ENCODE data around the gene MAGEB5. TPM values are rescaled to one million over a fixed set of nuclear protein-coding genes. Genes with fewer than 3 reads are reported as not detected.
"Not testable (repeated sequence)": the region's sequence is repeated elsewhere in the genome, so short reads cannot be mapped to it uniquely, and the experiment has no call there.

MAGEB5 gene, protein sequence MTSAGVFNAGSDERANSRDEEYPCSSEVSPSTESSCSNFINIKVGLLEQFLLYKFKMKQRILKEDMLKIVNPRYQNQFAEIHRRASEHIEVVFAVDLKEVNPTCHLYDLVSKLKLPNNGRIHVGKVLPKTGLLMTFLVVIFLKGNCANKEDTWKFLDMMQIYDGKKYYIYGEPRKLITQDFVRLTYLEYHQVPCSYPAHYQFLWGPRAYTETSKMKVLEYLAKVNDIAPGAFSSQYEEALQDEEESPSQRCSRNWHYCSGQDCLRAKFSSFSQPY
- not detected for total RNA-seq

DNA sequence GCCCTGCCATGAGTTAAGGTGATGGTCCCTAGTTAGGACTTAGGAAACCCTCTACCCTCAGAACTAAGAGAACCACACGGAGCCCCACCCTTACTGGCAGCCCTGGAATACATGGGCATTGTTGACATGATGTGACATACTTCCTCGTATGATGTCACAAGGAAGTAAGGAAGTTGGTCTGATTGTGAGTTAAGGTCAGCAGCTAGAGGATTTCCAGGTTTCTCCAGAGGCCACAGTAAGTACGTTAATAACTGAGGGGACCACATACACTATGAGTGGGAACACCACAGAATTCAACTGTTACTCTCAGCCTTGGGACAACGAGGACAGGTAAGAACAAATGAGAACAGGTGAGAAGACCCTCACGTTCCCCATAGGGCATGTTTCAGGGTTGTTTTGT is at the start of gene MAGEB5:
Gene MAGEB5 (plus strand): TSS at position 301 of the 400 bp plus-strand sequence. CDS start 1,133 bp downstream, outside the sequence.
- DNase-seq (ENCODE audit: low read depth in 2 of 3, low spot score in 2 of 3), result no peak

DNA sequence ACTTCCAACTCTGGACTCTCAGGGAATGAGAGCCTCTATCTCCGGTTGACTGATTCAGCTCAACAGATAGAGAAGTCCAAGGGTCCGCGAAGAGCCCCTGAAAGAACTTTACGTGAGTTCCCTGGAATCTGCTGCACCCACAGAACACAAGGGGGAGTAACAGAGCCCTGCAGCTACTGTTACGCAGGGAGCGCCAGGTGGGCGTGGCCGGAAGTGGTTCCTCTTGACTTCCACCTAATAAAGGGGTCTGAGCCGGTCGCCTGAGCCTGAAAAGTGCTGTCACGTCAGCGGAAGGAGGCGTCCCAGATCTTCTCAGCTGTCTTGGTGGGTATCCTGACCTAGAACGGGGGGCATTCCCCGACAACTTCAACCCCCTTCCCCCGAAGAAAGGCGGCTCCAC is 23.8 kb upstream of the MAGEB5 start, which contains the start of gene MAGEB6:
Gene MAGEB6 (plus strand): TSS at position 237 of the 400 bp plus-strand sequence. CDS start 1,407 bp downstream, outside the sequence.
- DNase-seq (ENCODE audit: low read depth in 2 of 3, low spot score in 2 of 3), result no peak

GRCh38 chrX:26203561-26203960 is 12.4 kb upstream of the MAGEB5 start:
- DNase-seq (ENCODE audit: low read depth in 2 of 3, low spot score in 2 of 3), result no peak

DNA sequence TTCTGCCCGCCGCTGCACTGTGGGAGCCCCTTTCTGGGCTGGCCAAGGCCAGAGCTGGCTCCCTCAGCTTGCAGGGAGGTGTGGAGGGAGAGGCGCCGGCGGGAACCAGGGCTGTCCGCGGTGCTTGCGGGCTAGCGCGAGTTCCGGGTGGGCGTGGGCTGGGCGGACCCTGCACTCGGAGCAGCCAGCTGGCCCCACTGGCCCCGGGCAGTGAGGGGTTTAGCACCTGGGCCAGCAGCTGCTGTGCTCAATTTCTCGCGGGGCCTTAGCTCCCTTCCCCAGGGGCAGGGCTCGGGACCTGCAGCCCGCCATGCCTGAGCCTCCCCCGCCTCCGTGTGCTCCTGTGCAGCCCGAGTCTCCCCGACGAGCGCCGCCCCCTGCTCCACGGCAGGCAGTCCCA is 11.3 kb upstream of the MAGEB5 start:
- not testable (repeated sequence) for DNase-seq (ENCODE audit: low read depth in 2 of 3, low spot score in 2 of 3)

DNA sequence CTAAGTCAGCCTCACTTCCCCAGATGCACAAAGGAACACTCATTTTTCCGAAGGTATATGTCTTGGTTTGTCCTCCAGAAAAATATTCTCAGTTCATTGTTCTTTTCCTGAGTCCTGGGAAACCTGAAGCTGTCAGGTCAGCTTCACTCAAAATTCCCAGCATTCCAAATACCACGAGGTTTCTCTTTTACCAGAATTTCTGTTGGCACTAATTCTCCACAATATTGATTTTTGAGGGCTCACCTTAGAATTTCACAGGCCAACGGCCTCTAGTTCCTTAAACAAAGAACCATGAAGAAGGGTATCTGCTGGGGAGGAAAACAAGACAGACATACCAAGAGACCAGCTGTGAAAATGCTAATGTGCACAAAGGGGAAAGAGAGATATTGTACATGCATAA is 8.0 kb upstream of the MAGEB5 start:
- no peak for DNase-seq (ENCODE audit: low read depth in 2 of 3, low spot score in 2 of 3)

- no peak for DNase-seq (ENCODE audit: low read depth in 2 of 3, low spot score in 2 of 3)
Measured at GRCh38 chrX:26219351-26219750, 3.4 kb downstream of the MAGEB5 start.

DNA sequence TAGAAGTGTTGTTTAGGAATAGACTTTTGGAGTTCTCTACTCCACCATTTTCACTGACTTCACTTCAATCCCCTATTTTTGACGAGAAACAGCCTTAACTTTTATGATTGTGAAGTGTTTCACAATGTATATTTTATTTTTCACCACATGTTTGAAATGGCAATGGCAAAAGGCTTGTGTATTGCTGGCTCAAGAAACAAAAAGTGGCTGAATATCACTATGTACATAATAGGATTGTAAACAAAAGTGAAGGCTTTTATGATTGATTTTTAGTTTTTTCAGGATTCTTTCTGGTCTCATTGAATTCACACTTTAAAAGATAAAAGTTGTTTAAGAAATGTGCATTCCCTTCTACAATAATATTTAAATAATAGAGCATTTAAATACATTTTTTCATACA is 18.2 kb downstream of the MAGEB5 start:
- no peak for DNase-seq (ENCODE audit: low read depth in 2 of 3, low spot score in 2 of 3)

DNA sequence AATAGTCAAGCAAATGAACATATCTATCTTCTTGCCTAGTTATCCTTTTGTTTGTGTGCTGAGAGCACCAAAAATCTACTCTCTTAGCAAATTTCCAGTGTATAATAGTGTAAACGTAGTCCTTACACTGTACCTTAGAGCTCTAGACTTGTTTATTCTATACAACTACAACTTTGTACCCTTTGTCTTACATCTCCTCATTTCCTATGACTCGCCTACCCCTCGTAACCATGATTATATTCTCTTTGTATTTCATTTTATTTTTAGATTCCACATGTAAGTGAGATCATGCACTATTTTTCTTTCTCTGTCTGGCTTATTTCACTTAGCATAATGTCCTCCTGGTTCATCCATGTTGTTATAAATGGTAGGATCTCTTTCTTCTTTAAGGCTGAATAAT is 37.6 kb downstream of the MAGEB5 start:
- no peak for DNase-seq (ENCODE audit: low read depth in 2 of 3, low spot score in 2 of 3)

- DNase-seq (ENCODE audit: low read depth in 2 of 3, low spot score in 2 of 3), result no peak
Measured at GRCh38 chrX:26254436-26254835, 38.5 kb downstream of the MAGEB5 start.

DNA sequence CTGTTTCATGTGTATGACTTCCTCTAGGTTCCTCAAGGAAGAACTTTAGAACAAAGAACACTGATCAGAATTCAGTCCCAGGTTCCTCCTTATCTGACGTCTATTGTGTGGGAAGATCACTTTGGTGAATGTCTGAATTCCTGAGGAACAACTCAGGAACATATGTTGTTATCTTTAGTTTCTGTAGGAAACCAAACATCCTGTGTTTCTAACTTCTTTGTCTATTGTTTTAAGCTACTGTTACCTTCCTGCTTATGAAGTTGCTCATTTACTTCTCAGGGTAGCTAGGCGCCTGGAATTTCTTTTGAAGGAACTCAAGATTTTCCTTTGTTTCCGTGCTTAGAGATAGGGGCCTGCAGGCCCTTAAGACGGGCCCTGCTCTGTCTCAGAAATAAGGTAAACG is 46.2 kb downstream of the MAGEB5 start:
- no peak for DNase-seq (ENCODE audit: low read depth in 2 of 3, low spot score in 2 of 3)

Other genes starting within 250 kb of the MAGEB5 start
- not detected for gene MAGEB18, start 77.8 kb upstream of the MAGEB5 start, total RNA-seq
- not detected for gene MAGEB6B, start 55.6 kb upstream of the MAGEB5 start, total RNA-seq
- not detected for gene MAGEB6, start 23.7 kb upstream of the MAGEB5 start, total RNA-seq

All from hematopoietic multipotent progenitor cell (in vitro differentiated cells).